CD4-positive, alpha-beta T cell (primary cell): Measurements from ENCODE around the gene GMPPA. TPM values are rescaled to one million over a fixed set of nuclear protein-coding genes. Genes with fewer than 3 reads are reported as not detected.

Experiments
- ATAC-seq: fragments of 200-7000 bp; cut with Tn5 transposase; one replicate; pipeline ENCODE4 v1.10.0; 2022; ENCODE audit warnings: mild to moderate bottlenecking; ENCODE audit not compliant: poor library complexity
- CTCF ChIA-PET: fragments of 350-600 bp; sonication (Branson Sonifier 250); formaldehyde crosslinking; loops from one replicate; lab custom pipeline; 2021; ENCODE audit warnings: antibody characterized with exemption, inconsistent platforms; lab: Charles Lee
- POLR2A ChIA-PET: fragments of 350-600 bp; sonication (Branson Sonifier 250); formaldehyde crosslinking; loops from one replicate; lab custom pipeline; 2021; ENCODE audit warnings: antibody characterized with exemption, inconsistent platforms; lab: Charles Lee
- DNase-seq, 14 experiments: peaks; one replicate each; pipeline ENCODE4 v3.0.0-alpha.2; 2013 to 2020; ENCODE audit warnings: mixed read lengths in 2 of 14
- H3K27ac ChIP-seq, 2 donors: one replicate each; pipeline versions ENCODE4 v1.5.1 to v1.7.0; 2013; ENCODE audit warnings: low read length in 2 of 2, low read depth in 1 of 2, mild to moderate bottlenecking in 1 of 2
- H3K27me3 ChIP-seq, 2 experiments: 1 replicate in 1 of 2; 2 replicates in 1 of 2; pipeline versions ENCODE4 v1.6.1 to v1.7.0; 2013; ENCODE audit warnings: low read length in 2 of 2, control low read depth in 1 of 2, mild to moderate bottlenecking in 1 of 2, moderate library complexity in 1 of 2; ENCODE audit not compliant: insufficient read depth in 2 of 2, control insufficient read depth in 1 of 2
- H3K36me3 ChIP-seq: one replicate; pipeline ENCODE4 v1.6.1; 2013; ENCODE audit warnings: low read length, control low read depth; ENCODE audit not compliant: insufficient read depth
- H3K4me1 ChIP-seq: one replicate; pipeline ENCODE4 v1.6.1; 2013; ENCODE audit warnings: low read length, control low read depth; ENCODE audit not compliant: insufficient read depth
- H3K4me3 ChIP-seq: one replicate; pipeline ENCODE4 v1.5.1; 2013; ENCODE audit warnings: mild to moderate bottlenecking, low read length, moderate library complexity
- H3K9me3 ChIP-seq, 2 experiments: 1 replicate in 1 of 2; 2 replicates in 1 of 2; pipeline versions ENCODE4 v1.6.1 to v1.7.0; 2013; ENCODE audit warnings: low read length in 2 of 2, mild to moderate bottlenecking in 2 of 2, control low read depth in 1 of 2, moderate library complexity in 1 of 2; ENCODE audit not compliant: control insufficient read depth in 1 of 2, insufficient read depth in 1 of 2
- H3K27ac Mint-ChIP-seq: one replicate; pipeline ENCODE4 v1.8.0; 2020; ENCODE audit warnings: mixed read lengths
- H3K27me3 Mint-ChIP-seq: one replicate; pipeline ENCODE4 v1.8.0; 2021; ENCODE audit warnings: mixed read lengths
- H3K36me3 Mint-ChIP-seq: one replicate; pipeline ENCODE4 v1.8.0; 2021; ENCODE audit warnings: low read depth, mixed read lengths
- H3K4me1 Mint-ChIP-seq: one replicate; pipeline ENCODE4 v1.8.0; 2021; ENCODE audit warnings: low read depth, mixed read lengths
- H3K4me3 Mint-ChIP-seq: one replicate; pipeline ENCODE4 v1.8.0; 2020; ENCODE audit warnings: mild to moderate bottlenecking, mixed read lengths
- H3K9me3 Mint-ChIP-seq: one replicate; pipeline ENCODE4 v1.8.0; 2020; ENCODE audit warnings: mixed read lengths
- CTCF ChIP-seq: fragments of 200-600 bp; IDR thresholded peaks from one replicate; pipeline ENCODE4 v1.8.0; 2022; ENCODE audit warnings: antibody characterized with exemption, mild to moderate bottlenecking
- intact Hi-C, 2 experiments: fragments of 100-400 bp; cut with DNase I in 1 of 2; cut with micrococcal nuclease in 1 of 2; formaldehyde crosslinking; loops; one replicate each; pipeline versions ENCODE4 v1.15.1 to v1.9.0; 2023 to 2025; cut with DNase I, micrococcal nuclease
- total RNA-seq, 174 experiments: library from RNA in 2 of 174; stranded (reverse) in 2 of 174; gene quantifications; one replicate each; pipeline ENCODE4 v1.2.3 and lab custom pipeline; 2021 to 2026

GMPPA gene
- total RNA-seq, 2 experiments from 2014 or later: 13.3 to 14.4 TPM

GRCh38 chr2:219549619-219550018 is 50.9 kb downstream of the GMPPA start:
- H3K4me1 ChIP-seq: peaks cover 24% of the 10 kb centered on the region
- Mint-ChIP-seq H3K27ac (no peak overlapping the region), H3K4me1 (peaks cover 21% of the 10 kb centered on the region), H3K27me3 (peaks cover 45% of the 10 kb centered on the region), H3K9me3 (no peaks in the 10 kb centered on the region), H3K4me3 (no peak overlapping the region), H3K36me3 (no peaks in the 10 kb centered on the region)
- intact Hi-C loops: loop anchor here in 1 of 2 experiments (10.0 kb wide), 4 partner anchors 255 to 985 kb away; partner anchors contain the start of genes CNOT9, USP37 and ZFAND2B
- no peaks in the 10 kb centered on the region for H3K36me3 ChIP-seq
- no peak overlapping the region for H3K4me3 ChIP-seq
- ChIA-PET POLR2A (no interaction called here), CTCF (no interaction called here)
- peaks cover 0 to 31% of the 10 kb centered on the region in 2 experiments for H3K9me3 ChIP-seq
- H3K27me3 ChIP-seq: peaks cover 28 to 34% of the 10 kb centered on the region in 2 experiments
- H3K27ac ChIP-seq: no peak overlapping the region
- ATAC-seq (no peak), DNase-seq (no peak)
- TF ChIP-seq CTCF: no peak

- POLR2A ChIA-PET: interaction anchor here (0.6 to 2.0 kb wide), 3 partner anchors 8 to 273 kb away, joined by 3 to 17 read pairs (median 4); partner anchors contain the start of genes CHPF, DNAJB2 and TMEM198
- Histone ChIP-seq H3K27me3 (peaks cover 33 to 43% of the 10 kb centered on the region in 2 experiments), H3K4me1 (peaks cover 24% of the 10 kb centered on the region), H3K36me3 (no peaks in the 10 kb centered on the region), H3K4me3 (peak overlapping the region; percentile 46), H3K27ac (no peak overlapping the region), H3K9me3 (peaks cover 0 to 31% of the 10 kb centered on the region in 2 experiments)
- TF ChIP-seq CTCF: no peak
- H3K36me3 Mint-ChIP-seq: no peaks in the 10 kb centered on the region
- intact Hi-C loops: loop anchor here (1.0 kb wide), 2 partner anchors 10 to 46 kb away; partner anchors contain the start of gene STK11IP (in 1 of the 2)
- H3K9me3 Mint-ChIP-seq: no peaks in the 10 kb centered on the region
- peaks cover 55% of the 10 kb centered on the region for H3K27me3 Mint-ChIP-seq
- H3K27ac Mint-ChIP-seq: no peak overlapping the region
- peak overlapping the region; percentile 86 for H3K4me3 Mint-ChIP-seq
- H3K4me1 Mint-ChIP-seq: peaks cover 17% of the 10 kb centered on the region
- ATAC-seq (peak; percentile 19), DNase-seq (peak in 2 of 14 experiments; percentile 18 to 35)
- CTCF ChIA-PET: interaction anchor here (1.0 to 3.1 kb wide), 4 partner anchors 9 to 163 kb away, joined by 3 to 9 read pairs (median 3); partner anchors contain the start of gene STK11IP
Measured at GRCh38 chr2:219551441-219552381, 53.0 kb downstream of the GMPPA start.

- Histone ChIP-seq H3K27me3 (peaks cover 33 to 50% of the 10 kb centered on the region in 2 experiments), H3K36me3 (no peaks in the 10 kb centered on the region), H3K9me3 (peaks cover 0 to 31% of the 10 kb centered on the region in 2 experiments), H3K4me1 (peaks cover 24% of the 10 kb centered on the region), H3K4me3 (peak overlapping the region; percentile 46), H3K27ac (no peak overlapping the region)
- TF ChIP-seq CTCF: no peak
- ATAC-seq (peak; percentile 85), DNase-seq (peak; percentile 53 to 90 (median 73))
- Mint-ChIP-seq H3K27me3 (peaks cover 58% of the 10 kb centered on the region), H3K9me3 (no peaks in the 10 kb centered on the region), H3K36me3 (no peaks in the 10 kb centered on the region), H3K27ac (no peak overlapping the region), H3K4me1 (peaks cover 17% of the 10 kb centered on the region), H3K4me3 (peak overlapping the region; percentile 86)
- POLR2A ChIA-PET: interaction anchor here (0.6 to 2.0 kb wide), 3 partner anchors 9 to 273 kb away, joined by 3 to 17 read pairs (median 4); partner anchors contain the start of genes CHPF, DNAJB2 and TMEM198
- intact Hi-C loops: loop anchor here (1.0 kb wide), 2 partner anchors 11 to 45 kb away; partner anchors contain the start of gene STK11IP (in 1 of the 2)
- CTCF ChIA-PET: interaction anchor here (1.0 to 3.1 kb wide), 4 partner anchors 10 to 164 kb away, joined by 3 to 9 read pairs (median 3); partner anchors contain the start of gene STK11IP
Measured at GRCh38 chr2:219552382-219553167, 53.9 kb downstream of the GMPPA start.
